Measurements from ENCODE around the gene PLD6.

DNA sequence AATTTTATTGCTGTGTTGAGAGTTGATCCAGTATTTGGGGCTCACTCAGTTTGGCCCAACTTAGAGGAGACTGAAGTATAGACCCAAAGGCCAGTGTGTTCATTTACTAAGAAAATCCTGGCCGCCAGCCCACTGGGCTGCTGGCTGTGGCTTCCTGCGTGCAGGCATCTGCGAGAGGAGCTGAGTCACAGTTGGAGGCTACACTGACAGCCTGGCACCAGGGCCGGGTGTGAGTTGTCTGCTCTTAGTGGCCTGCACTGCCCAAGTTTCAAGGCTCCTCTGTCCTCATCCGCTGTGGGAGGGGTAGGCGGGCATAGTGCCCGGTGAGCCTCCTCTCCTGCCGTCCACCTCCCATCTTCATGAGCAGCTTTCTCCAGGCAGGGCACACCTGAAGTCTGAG, 54.2 kb downstream of the PLD6 start:
- TF ChIP-seq, protein P1, sequence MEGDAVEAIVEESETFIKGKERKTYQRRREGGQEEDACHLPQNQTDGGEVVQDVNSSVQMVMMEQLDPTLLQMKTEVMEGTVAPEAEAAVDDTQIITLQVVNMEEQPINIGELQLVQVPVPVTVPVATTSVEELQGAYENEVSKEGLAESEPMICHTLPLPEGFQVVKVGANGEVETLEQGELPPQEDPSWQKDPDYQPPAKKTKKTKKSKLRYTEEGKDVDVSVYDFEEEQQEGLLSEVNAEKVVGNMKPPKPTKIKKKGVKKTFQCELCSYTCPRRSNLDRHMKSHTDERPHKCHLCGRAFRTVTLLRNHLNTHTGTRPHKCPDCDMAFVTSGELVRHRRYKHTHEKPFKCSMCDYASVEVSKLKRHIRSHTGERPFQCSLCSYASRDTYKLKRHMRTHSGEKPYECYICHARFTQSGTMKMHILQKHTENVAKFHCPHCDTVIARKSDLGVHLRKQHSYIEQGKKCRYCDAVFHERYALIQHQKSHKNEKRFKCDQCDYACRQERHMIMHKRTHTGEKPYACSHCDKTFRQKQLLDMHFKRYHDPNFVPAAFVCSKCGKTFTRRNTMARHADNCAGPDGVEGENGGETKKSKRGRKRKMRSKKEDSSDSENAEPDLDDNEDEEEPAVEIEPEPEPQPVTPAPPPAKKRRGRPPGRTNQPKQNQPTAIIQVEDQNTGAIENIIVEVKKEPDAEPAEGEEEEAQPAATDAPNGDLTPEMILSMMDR (IDR thresholded peaks at IDR 0.05; ENCODE audit: insufficient read depth, low read length, poor library complexity, severe bottlenecking) = no peak
- TF ChIP-seq EZH2phosphoT487 (conservative IDR thresholded peaks at IDR 0.05; ENCODE audit: low read length) = no peak
